GM18505 (cell line): Measurements from ENCODE around the gene DDO.

Experiments
- ATAC-seq: cut with Tn5 transposase; IDR thresholded peaks from one replicate; pipeline ENCODE4 v1.9.1; 2021; ENCODE audit not compliant: unreplicated experiment
- POLR2A ChIP-seq: IDR thresholded peaks from 4 replicates; pipeline ENCODE4 v1.6.1; 2011; ENCODE audit warnings: borderline replicate concordance; ENCODE audit not compliant: insufficient read depth, insufficient read length; ENCODE audit errors: extremely low read depth

DDO gene

GRCh38 chr6:110368284-110368683 is 47.1 kb downstream of the DDO start:
- TF ChIP-seq POLR2A, result no peak
- no peak for ATAC-seq

- ATAC-seq, result no peak
- TF ChIP-seq POLR2A, result no peak
These were observed 47.5 kb downstream of the DDO start for GRCh38 chr6:110367825-110368224.

GRCh38 chr6:110366975-110367374 is 48.4 kb downstream of the DDO start:
- ATAC-seq, result no peak
- no peak for TF ChIP-seq POLR2A

- TF ChIP-seq POLR2A, result no peak
- no peak for ATAC-seq
These were observed 49.1 kb downstream of the DDO start for GRCh38 chr6:110366256-110366655.

- TF ChIP-seq POLR2A, result no peak
These were observed 50.8 kb downstream of the DDO start for GRCh38 chr6:110364364-110365105.

GRCh38 chr6:110363748-110364147 is 51.6 kb downstream of the DDO start:
- no peak for TF ChIP-seq POLR2A
- ATAC-seq, result no peak

More at GRCh38 chr6:110364364-110365105, 50.8 kb downstream of the DDO start:
- no peak for ATAC-seq

- no peak for ATAC-seq
- TF ChIP-seq POLR2A, result no peak
These were observed 54.7 kb downstream of the DDO start for GRCh38 chr6:110360676-110361075.

GRCh38 chr6:110359556-110359955 is 55.8 kb downstream of the DDO start:
- TF ChIP-seq POLR2A, result no peak
- ATAC-seq, result no peak

GRCh38 chr6:110358553-110359160 is 56.7 kb downstream of the DDO start:
- ATAC-seq, result no peak
- TF ChIP-seq POLR2A, result no peak

- no peak for ATAC-seq
These were observed 57.5 kb downstream of the DDO start, which contains the start of gene METTL24 for GRCh38 chr6:110357664-110358552. TSS of gene METTL24 (minus strand) at chr6:110358349. CDS start at chr6:110358272, 77 bp downstream.

GRCh38 chr6:110357298-110357663 is 58.1 kb downstream of the DDO start:
- no peak for TF ChIP-seq POLR2A
- no peak for ATAC-seq

More at GRCh38 chr6:110357664-110358552, 57.5 kb downstream of the DDO start, which contains the start of gene METTL24:
- no peak for TF ChIP-seq POLR2A

- ATAC-seq, result no peak
- TF ChIP-seq POLR2A, result no peak
These were observed 58.6 kb downstream of the DDO start for GRCh38 chr6:110356778-110357177.

GRCh38 chr6:110355727-110356126 is 59.6 kb downstream of the DDO start:
- ATAC-seq, result no peak
- no peak for TF ChIP-seq POLR2A

- ATAC-seq, result no peak
These were observed 60.4 kb downstream of the DDO start for GRCh38 chr6:110355022-110355421.

GRCh38 chr6:110354153-110354552 is 61.2 kb downstream of the DDO start:
- TF ChIP-seq POLR2A, result no peak
- ATAC-seq, result no peak

More at GRCh38 chr6:110355022-110355421, 60.4 kb downstream of the DDO start:
- TF ChIP-seq POLR2A, result no peak
